VCaP (cell line): ENCODE measurements around the gene MARCHF5.
"Not testable (repeated sequence)": the region's sequence is repeated elsewhere in the genome, so short reads cannot be mapped to it uniquely, and the experiment has no call there.

Source experiments
- H3K27ac ChIP-seq: fragments of 450-650 bp; 2 replicates; pipeline ENCODE4 v1.5.1; 2017
- CTCF ChIP-seq: fragments of 450-650 bp; conservative IDR thresholded peaks from 2 replicates; pipeline ENCODE4 v1.5.1; 2017; ENCODE audit warnings: mild to moderate bottlenecking, moderate library complexity

Gene MARCHF5

DNA sequence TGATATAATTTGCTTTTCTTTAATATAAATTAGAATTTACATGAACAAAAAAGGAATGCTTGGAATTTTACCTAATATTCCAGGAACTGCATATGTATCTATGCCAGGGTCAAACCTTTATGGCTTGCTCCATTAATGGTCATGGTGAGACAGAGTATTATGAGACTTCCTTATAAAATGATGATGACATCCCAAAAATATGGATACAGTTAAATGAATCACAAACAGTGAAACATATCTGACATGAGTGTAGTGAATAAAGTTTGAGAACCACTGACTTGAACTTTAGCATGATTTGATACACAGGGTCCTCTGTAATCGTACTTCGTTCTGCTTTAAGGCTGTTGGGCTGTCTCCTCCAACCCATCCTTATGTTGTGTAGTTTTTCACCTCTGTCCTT lies 51.8 kb downstream of the MARCHF5 start:
- no peak for TF ChIP-seq CTCF
- no peak overlapping the region for H3K27ac ChIP-seq

GRCh38 chr10:92345575-92345974 lies 54.6 kb downstream of the MARCHF5 start:
- H3K27ac ChIP-seq, result not testable (repeated sequence)

DNA sequence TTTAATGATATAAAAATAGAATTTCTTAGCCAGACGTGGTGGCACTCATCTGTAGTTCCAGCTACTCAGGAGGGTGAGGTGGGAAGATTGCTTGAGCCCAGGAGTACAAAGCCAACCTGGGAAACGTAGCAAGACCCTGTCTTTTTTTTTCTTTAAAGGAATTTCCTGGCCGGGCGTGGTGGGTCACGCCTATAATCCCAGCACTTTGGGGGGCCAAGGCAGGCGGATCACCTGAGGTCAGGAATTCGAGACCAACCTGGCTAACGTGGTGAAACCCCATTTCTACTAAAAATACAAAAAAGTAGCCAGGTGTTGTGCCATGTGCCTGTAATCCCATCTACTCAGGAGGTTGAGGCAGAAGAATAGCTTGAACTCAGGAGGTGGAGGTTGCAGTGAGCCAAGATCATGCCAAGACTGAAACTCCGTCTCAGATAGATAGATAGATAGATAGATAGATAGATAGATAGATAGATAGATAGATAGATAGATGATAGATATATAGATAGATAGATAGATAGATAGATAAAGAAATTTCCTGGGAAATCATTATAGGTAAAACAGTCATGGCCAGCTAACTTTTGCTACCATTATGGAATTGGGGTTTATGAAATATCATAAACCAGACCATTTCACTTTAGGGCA lies 56.2 kb downstream of the MARCHF5 start:
- H3K27ac ChIP-seq, result not testable (repeated sequence)

DNA sequence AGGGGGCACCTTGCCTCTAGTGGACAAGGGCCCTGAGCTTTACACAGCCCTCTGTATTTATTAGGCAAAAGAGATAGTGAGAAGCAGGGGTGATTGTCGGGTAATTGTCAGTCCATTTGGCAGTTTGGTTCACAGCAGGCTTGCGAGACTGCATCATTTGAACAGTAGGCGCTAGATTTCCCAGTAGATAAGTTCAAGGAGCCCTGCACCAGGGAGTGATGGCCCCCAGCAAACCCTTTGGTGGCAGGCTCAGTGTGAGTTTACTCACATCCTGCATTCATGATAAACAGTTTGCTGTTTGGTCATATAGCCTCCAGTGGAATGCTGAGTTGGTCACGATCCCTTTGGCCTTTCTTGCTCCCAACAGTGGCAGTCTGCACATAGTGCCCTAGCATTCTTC lies 59.4 kb downstream of the MARCHF5 start:
- TF ChIP-seq CTCF, result no peak
- H3K27ac ChIP-seq, result no peak overlapping the region

DNA sequence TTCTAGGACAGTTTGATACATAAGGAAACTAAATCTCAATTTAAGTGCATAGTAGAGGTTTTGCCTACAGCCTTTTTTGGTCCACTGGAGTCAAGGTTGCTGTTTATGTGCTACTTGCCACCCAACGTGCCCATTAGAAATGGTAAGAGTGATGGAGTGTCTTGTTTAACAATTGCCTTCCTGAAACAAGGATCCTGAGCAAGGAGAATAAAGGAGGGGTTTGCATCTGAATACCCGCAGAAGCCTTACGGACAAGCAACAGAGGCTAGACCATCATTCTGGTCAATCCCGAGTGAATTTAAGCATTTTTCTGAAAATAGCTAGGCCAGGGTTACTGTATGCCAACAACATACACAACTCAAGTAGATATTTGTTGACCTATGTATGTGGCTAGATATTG lies 63.6 kb downstream of the MARCHF5 start:
- no peak for TF ChIP-seq CTCF
- H3K27ac ChIP-seq, result no peak overlapping the region

DNA sequence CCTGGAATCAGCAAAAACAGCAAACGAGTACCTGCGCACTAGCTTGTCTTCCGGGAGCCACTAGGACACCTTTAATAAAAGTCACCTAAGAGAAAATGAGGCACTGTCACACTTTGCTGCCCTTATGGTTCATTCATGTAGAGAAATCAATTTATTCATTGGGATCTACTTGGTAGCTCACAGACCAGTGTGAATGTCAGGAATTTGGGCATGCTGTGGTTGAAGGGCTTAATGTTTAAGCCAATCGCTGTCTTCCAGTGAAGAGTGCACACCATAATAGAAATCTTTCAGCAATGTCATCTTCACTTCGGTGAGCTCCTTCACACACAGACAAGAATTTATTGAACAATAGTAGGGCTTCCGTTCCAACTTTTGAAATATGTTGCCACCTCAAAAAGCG lies 65.1 kb downstream of the MARCHF5 start:
- TF ChIP-seq CTCF, result no peak
- H3K27ac ChIP-seq, result no peak overlapping the region

DNA sequence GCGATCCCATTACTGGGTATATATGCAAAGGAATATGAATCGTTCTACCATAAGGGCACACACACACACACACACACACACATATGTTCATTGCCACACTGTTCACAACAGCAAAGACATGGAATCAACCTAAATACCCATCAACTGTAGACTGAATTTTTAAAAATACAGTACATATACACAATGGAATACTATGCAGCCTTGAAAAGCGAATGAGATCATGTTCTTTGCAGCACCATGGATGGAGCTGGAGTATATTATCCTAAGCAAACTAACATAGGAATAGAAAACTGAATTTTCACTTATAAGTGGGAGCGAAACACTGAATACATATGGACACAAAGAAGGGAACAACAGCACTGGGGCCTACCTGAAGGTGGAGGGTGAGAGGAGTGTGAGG lies 72.5 kb downstream of the MARCHF5 start:
- no peak overlapping the region for H3K27ac ChIP-seq
- TF ChIP-seq CTCF, result no peak

- H3K27ac ChIP-seq, result no peak overlapping the region
- TF ChIP-seq CTCF, result no peak
These were observed 75.5 kb downstream of the MARCHF5 start for GRCh38 chr10:92366412-92367021.
